T1000 (cell line): ENCODE results near the gene SCN4A.
"Not testable (repeated sequence)": the region's sequence is repeated elsewhere in the genome, so short reads cannot be mapped to it uniquely, and the experiment has no call there.

ENCODE experiments used
- DNase-seq: peaks from one replicate; lab custom pipeline; 2025; ENCODE audit warnings: mixed read lengths; lab: John Stamatoyannopoulos, UW

The SCN4A gene

GRCh38 chr17:63984651-63985386 lies 12.1 kb upstream of the SCN4A start:
- peak; percentile 39 for DNase-seq

- DNase-seq = no peak
Measured at GRCh38 chr17:63984236-63984635, 11.5 kb upstream of the SCN4A start.

GRCh38 chr17:63983320-63983719 lies 10.6 kb upstream of the SCN4A start:
- DNase-seq = no peak

- not testable (repeated sequence) for DNase-seq
Measured at GRCh38 chr17:63982641-63983040, 9.9 kb upstream of the SCN4A start.

- DNase-seq = no peak
Measured at GRCh38 chr17:63978272-63979200, 5.8 kb upstream of the SCN4A start.

- DNase-seq = no peak
Measured at GRCh38 chr17:63976702-63977101, 4.0 kb upstream of the SCN4A start.

GRCh38 chr17:63975541-63976092 lies 2.9 kb upstream of the SCN4A start:
- DNase-seq = no peak

- peak; percentile 48 for DNase-seq
Measured at GRCh38 chr17:63974594-63975192, 2.0 kb upstream of the SCN4A start.

- no peak for DNase-seq
Measured at GRCh38 chr17:63973930-63974593, 1.3 kb upstream of the SCN4A start.

- DNase-seq = no peak
Measured at GRCh38 chr17:63973247-63973646, 529 bp upstream of the SCN4A start.

- DNase-seq = no peak
Measured at GRCh38 chr17:63969278-63969677, 3.4 kb downstream of the SCN4A start.

GRCh38 chr17:63967953-63968352 lies 4.8 kb downstream of the SCN4A start:
- no peak for DNase-seq

- DNase-seq = no peak
Measured at GRCh38 chr17:63966646-63967264, 6.0 kb downstream of the SCN4A start.

- no peak for DNase-seq
Measured at GRCh38 chr17:63963123-63963522, 9.6 kb downstream of the SCN4A start.

- DNase-seq = no peak
Measured at GRCh38 chr17:63962298-63962744, 10.4 kb downstream of the SCN4A start.

GRCh38 chr17:63961355-63962212 lies 11.1 kb downstream of the SCN4A start:
- peak; percentile 55 for DNase-seq

- no peak for DNase-seq
Measured at GRCh38 chr17:63960430-63960829, 12.3 kb downstream of the SCN4A start.

GRCh38 chr17:63960006-63960405 lies 12.7 kb downstream of the SCN4A start:
- no peak for DNase-seq

GRCh38 chr17:63956296-63956920 lies 16.3 kb downstream of the SCN4A start:
- no peak for DNase-seq

- no peak for DNase-seq
Measured at GRCh38 chr17:63955791-63956190, 16.9 kb downstream of the SCN4A start.
